Prostate gland (tissue), 2 donors: ENCODE data around the gene GPX8. TPM values are rescaled to one million over a fixed set of nuclear protein-coding genes. Genes with fewer than 3 reads are reported as not detected.

ENCODE experiments used
- DNase-seq: peaks from one replicate; pipeline ENCODE4 v3.0.0-alpha.2; 2019; ENCODE audit warnings: low spot score
- H3K27ac ChIP-seq, 2 donors: fragments of 200-600 bp; sonication (generic); 2 replicates each; pipeline ENCODE4 v1.5.1; 2017 to 2019
- H3K27me3 ChIP-seq: fragments of 200-600 bp; sonication (generic); replicated peaks from 2 replicates; pipeline ENCODE4 v1.5.1; 2019; ENCODE audit not compliant: insufficient read depth
- H3K36me3 ChIP-seq, 2 donors: fragments of 200-600 bp; sonication (generic); 1 replicate in 1 of 2; 2 replicates in 1 of 2; pipeline versions ENCODE4 v1.5.1 to v1.8.1; 2017 to 2019
- H3K4me1 ChIP-seq: fragments of 200-600 bp; sonication (generic); replicated peaks from 2 replicates; pipeline ENCODE4 v1.5.1; 2019
- H3K4me3 ChIP-seq, 2 donors: fragments of 200-600 bp; sonication (generic); 2 replicates each; pipeline ENCODE4 v1.5.1; 2017 to 2019
- H3K9me3 ChIP-seq: fragments of 200-600 bp; sonication (generic); 2 replicates; pipeline ENCODE4 v1.5.1; 2017
- POLR2A ChIP-seq: fragments of 450-650 bp; IDR thresholded peaks from one replicate; pipeline ENCODE4 v1.6.1; 2016; ENCODE audit warnings: antibody characterized with exemption, mild to moderate bottlenecking
- POLR2AphosphoS5 ChIP-seq: sonication (generic); formaldehyde crosslinking; IDR thresholded peaks from one replicate; pipeline ENCODE4 v1.6.1; 2017; ENCODE audit warnings: antibody characterized with exemption
- WGBS: methylation state at CpG from one replicate; pipeline ENCODE4 v1.1.5; 2018; 5-methylcytosine and 5-hydroxymethylcytosine counted together
- intact Hi-C: fragments of 100-400 bp; cut with DNase I; formaldehyde crosslinking; loops from one replicate; pipeline ENCODE4 v1.14.2; 2022
- total RNA-seq, 2 donors: library from RNA; depleted of rRNA; stranded (reverse); fragments of >200 nt; gene quantifications; one replicate each; pipeline ENCODE4 v1.1.0, GENCODE V29; 2016
- TF ChIP-seq, protein P1 (sequence below), 4 experiments: fragments of 200-600 bp in 2 of 4; fragments of 450-650 bp in 2 of 4; sonication (generic) in 2 of 4; IDR thresholded peaks; 1 replicate in 3 of 4; 2 replicates in 1 of 4; pipeline ENCODE4 v1.5.1; 2016 to 2019; ENCODE audit warnings: antibody characterized with exemption in 4 of 4, mild to moderate bottlenecking in 2 of 4, moderate library complexity in 2 of 4

GPX8 gene
- total RNA-seq, 2 donors from 2014 or later, result 8.4 to 16.0 TPM

DNA sequence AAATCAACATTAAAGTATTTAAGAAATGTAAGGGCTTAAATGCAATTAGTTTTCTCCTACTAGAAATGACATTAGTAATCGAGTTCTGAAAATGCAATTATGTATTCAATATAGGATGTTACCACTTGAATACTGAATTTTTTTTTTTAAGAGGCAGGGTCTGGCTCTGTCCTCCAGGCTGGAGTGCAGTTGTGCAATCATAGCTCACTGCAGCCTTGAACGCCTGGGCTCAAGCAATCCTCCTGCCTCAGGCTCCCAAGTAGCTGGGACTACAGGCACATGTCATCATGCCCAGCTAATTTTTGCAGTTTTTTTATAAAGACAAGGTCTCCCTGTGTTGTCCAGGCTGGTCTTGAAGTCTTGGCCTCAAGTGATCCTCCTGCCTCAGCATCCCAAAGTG lies 11.5 kb downstream of the GPX8 start:
- TF ChIP-seq POLR2AphosphoS5 (no peak), POLR2A (no peak)
- TF ChIP-seq, protein P1, sequence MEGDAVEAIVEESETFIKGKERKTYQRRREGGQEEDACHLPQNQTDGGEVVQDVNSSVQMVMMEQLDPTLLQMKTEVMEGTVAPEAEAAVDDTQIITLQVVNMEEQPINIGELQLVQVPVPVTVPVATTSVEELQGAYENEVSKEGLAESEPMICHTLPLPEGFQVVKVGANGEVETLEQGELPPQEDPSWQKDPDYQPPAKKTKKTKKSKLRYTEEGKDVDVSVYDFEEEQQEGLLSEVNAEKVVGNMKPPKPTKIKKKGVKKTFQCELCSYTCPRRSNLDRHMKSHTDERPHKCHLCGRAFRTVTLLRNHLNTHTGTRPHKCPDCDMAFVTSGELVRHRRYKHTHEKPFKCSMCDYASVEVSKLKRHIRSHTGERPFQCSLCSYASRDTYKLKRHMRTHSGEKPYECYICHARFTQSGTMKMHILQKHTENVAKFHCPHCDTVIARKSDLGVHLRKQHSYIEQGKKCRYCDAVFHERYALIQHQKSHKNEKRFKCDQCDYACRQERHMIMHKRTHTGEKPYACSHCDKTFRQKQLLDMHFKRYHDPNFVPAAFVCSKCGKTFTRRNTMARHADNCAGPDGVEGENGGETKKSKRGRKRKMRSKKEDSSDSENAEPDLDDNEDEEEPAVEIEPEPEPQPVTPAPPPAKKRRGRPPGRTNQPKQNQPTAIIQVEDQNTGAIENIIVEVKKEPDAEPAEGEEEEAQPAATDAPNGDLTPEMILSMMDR (IDR thresholded peaks at IDR 0.05), result no peak
- Histone ChIP-seq H3K36me3 (no peaks in the 10 kb centered on the region), H3K9me3 (no peaks in the 10 kb centered on the region), H3K4me1 (peaks cover 4% of the 10 kb centered on the region), H3K4me3 (no peak overlapping the region), H3K27me3 (no peaks in the 10 kb centered on the region), H3K27ac (no peak overlapping the region)
- no peak for DNase-seq
- intact Hi-C loops, result loop anchor here (10.0 kb wide), 1 partner anchor 1033 kb away; no protein-coding TSS in a partner anchor
- WGBS, result 37% methylated on average over 2 of the region's 2 CpGs

GRCh38 chr5:55172051-55172899 lies 12.3 kb downstream of the GPX8 start:
- Histone ChIP-seq H3K4me1 (peaks cover 4% of the 10 kb centered on the region), H3K9me3 (no peaks in the 10 kb centered on the region), H3K27me3 (no peaks in the 10 kb centered on the region), H3K27ac (no peak overlapping the region), H3K36me3 (no peaks in the 10 kb centered on the region), H3K4me3 (peak overlapping the region; percentile 30 to 39)
- TF ChIP-seq POLR2A (no peak), POLR2AphosphoS5 (peak; percentile 73)
- TF ChIP-seq, protein P1 (IDR thresholded peaks at IDR 0.05), result peak; percentile 49 to 84 (median 80)
- intact Hi-C loops, result loop anchor here (10.0 kb wide), 1 partner anchor 1033 kb away; no protein-coding TSS in a partner anchor
- 7% methylated on average over 15 of the region's 15 CpGs for WGBS
- peak; percentile 46 for DNase-seq

DNA sequence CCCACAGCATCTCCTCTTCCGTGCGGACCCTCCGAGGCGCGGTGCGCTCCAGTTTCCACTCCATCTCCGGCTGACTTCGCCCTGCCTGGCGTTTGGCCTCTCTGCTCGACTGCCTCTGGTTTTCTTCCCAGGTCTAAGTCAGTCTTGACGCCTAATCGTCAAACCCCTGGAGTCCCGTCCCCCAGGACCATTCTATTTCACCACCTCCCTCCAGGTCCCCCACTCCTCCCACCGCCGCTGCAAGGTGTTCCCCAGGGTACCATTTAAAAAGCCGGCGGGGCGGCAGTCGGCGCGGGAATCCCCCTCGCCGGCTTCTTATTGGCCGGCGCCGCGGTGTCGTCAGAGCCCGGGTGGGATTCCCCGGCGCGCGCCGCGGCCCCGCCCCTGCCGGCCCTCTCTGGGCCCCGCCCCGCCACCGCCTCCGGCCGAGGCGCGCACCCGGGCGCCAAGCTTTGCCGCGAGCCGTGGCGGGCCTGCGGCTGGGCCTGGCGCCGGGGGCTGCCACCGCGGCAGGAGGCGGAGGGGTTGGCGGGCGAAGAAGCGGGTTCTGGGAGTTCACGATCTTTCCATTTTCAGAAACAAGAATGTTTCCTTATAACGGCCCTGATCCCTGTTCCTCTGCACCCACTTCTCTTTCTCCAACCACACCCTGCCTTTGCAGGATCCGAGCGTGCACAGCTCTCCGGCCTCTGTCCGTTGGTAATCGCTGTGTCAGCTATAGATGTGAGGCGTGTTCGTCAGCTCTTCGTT lies 13.1 kb downstream of the GPX8 start, which contains the start of gene CDC20B:
Gene CDC20B, minus strand, starts transcription at position 241 of the 750 bp plus-strand sequence. Its CDS starts 177 bp downstream, at position 64.
- under 1% methylated on average over 45 of the region's 69 CpGs for WGBS
- intact Hi-C loops, result loop anchor here (10.0 kb wide), 1 partner anchor 1032 kb away; no protein-coding TSS in a partner anchor
- peak within 1 kb of the TSS; percentile 30 to 39 for H3K4me3 ChIP-seq
- no peak for TF ChIP-seq POLR2AphosphoS5
- no peak for TF ChIP-seq POLR2A
- TF ChIP-seq, protein P1 (IDR thresholded peaks at IDR 0.05), result no peak
- no peak within 1 kb of the TSS for H3K27ac ChIP-seq
- peak; percentile 50 for DNase-seq
- no peaks in the 10 kb centered on the region for H3K27me3 ChIP-seq
- H3K4me1 ChIP-seq, result peaks cover 4% of the 10 kb centered on the region
- H3K36me3 ChIP-seq, result no peaks in the 10 kb centered on the region
- H3K9me3 ChIP-seq, result no peaks in the 10 kb centered on the region

DNA sequence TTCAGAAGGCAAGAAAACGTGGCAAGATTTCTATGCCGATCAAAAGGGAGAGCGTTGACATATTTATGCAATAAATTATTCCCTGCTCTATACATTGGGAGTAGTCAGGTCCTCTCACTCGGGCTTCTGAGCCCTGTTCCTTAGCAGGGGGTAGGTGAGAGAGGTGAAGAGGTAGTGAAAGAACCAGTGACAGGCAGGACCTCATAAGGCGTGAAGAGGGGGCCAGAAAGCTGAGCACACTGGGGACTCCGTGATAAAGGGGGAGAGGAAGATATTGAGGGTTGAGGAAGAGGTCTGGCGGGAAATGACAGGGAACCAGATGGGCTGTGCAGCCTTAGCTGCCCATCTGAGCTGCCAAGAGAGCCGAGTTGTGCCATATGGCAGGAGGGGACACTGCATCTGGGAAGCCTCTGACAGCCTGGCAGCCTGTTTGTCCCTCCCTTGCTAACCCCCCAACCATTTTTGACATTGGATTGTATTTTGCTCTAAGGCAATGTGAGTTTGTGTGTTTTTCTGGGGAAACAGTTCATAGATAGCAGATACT lies 13.8 kb downstream of the GPX8 start:
- no peaks in the 10 kb centered on the region for H3K9me3 ChIP-seq
- TF ChIP-seq, protein P1 (IDR thresholded peaks at IDR 0.05), result no peak
- TF ChIP-seq POLR2AphosphoS5, result no peak
- no peak for TF ChIP-seq POLR2A
- no peaks in the 10 kb centered on the region for H3K36me3 ChIP-seq
- no peaks in the 10 kb centered on the region for H3K27me3 ChIP-seq
- WGBS, result 15% methylated on average over 8 of the region's 8 CpGs
- intact Hi-C loops, result loop anchor here (10.0 kb wide), 1 partner anchor 1031 kb away; no protein-coding TSS in a partner anchor
- H3K4me3 ChIP-seq, result peak overlapping the region; percentile 30 to 39
- peaks cover 4% of the 10 kb centered on the region for H3K4me1 ChIP-seq
- H3K27ac ChIP-seq, result no peak overlapping the region
- no peak for DNase-seq
